ENCODE data around the gene ALLC. TPM values are rescaled to one million over a fixed set of nuclear protein-coding genes. Genes with fewer than 3 reads are reported as not detected.

The ALLC gene
- total RNA-seq, 2 experiments from 2014 or later, result not detected

- H3K36me3 Mint-ChIP-seq (ENCODE audit: low read depth), result no peaks in the 10 kb centered on the region
- no peak for TF ChIP-seq CTCF (IDR thresholded peaks at IDR 0.05)
- no peak for DNase-seq
- H3K4me1 Mint-ChIP-seq (ENCODE audit: low read depth), result peaks cover 13% of the 10 kb centered on the region
- ATAC-seq, result no peak
- CTCF ChIA-PET, result interaction anchor here (3.7 kb wide), 1 partner anchor 229 kb away, joined by 27 read pairs; no protein-coding TSS in a partner anchor
- no peak overlapping the region for H3K4me3 Mint-ChIP-seq
- intact Hi-C loops (cut with micrococcal nuclease), result loop anchor here (5.0 to 10.0 kb wide), 2 partner anchors 77 to 229 kb away; partner anchors contain the start of gene RPS7
- H3K9me3 Mint-ChIP-seq, result no peaks in the 10 kb centered on the region
- H3K27ac Mint-ChIP-seq, result no peak overlapping the region
- H3K27me3 Mint-ChIP-seq, result no peaks in the 10 kb centered on the region
- POLR2A ChIA-PET, result no interaction called here
These were observed 4.0 kb upstream of the ALLC start for GRCh38 chr2:3654011-3654410.

GRCh38 chr2:3654531-3655225 is 3.3 kb upstream of the ALLC start:
- no peak overlapping the region for H3K27ac Mint-ChIP-seq

GRCh38 chr2:3655871-3656761 is 1.9 kb upstream of the ALLC start:
- intact Hi-C loops (cut with micrococcal nuclease), result loop anchor here (10.0 kb wide), 1 partner anchor 231 kb away; no protein-coding TSS in a partner anchor
- no peaks in the 10 kb centered on the region for H3K27me3 Mint-ChIP-seq
- ChIA-PET CTCF (no interaction called here), POLR2A (interaction anchor here (0.7 kb wide), 1 partner anchor 49 kb away, joined by 3 read pairs; no protein-coding TSS in a partner anchor)
- no peaks in the 10 kb centered on the region for H3K36me3 Mint-ChIP-seq (ENCODE audit: low read depth)
- no peak overlapping the region for H3K4me3 Mint-ChIP-seq
- no peak for ATAC-seq
- H3K4me1 Mint-ChIP-seq (ENCODE audit: low read depth), result peaks cover 12% of the 10 kb centered on the region
- no peaks in the 10 kb centered on the region for H3K9me3 Mint-ChIP-seq
- DNase-seq, result no peak
- no peak overlapping the region for H3K27ac Mint-ChIP-seq
- TF ChIP-seq CTCF (IDR thresholded peaks at IDR 0.05), result no peak

More at GRCh38 chr2:3654531-3655225, 3.3 kb upstream of the ALLC start:
- no peaks in the 10 kb centered on the region for H3K27me3 Mint-ChIP-seq
- no peaks in the 10 kb centered on the region for H3K9me3 Mint-ChIP-seq
- DNase-seq (no peak), ATAC-seq (no peak)
- H3K4me3 Mint-ChIP-seq, result no peak overlapping the region
- ChIA-PET POLR2A (no interaction called here), CTCF (interaction anchor here (1.1 kb wide), 1 partner anchor 137 kb away, joined by 3 read pairs; no protein-coding TSS in a partner anchor)
- intact Hi-C loops (cut with micrococcal nuclease), result loop anchor here (5.0 to 10.0 kb wide), 2 partner anchors 77 to 230 kb away; partner anchors contain the start of gene RPS7
- H3K4me1 Mint-ChIP-seq (ENCODE audit: low read depth), result peaks cover 13% of the 10 kb centered on the region
- H3K36me3 Mint-ChIP-seq (ENCODE audit: low read depth), result no peaks in the 10 kb centered on the region
- TF ChIP-seq CTCF (IDR thresholded peaks at IDR 0.05), result no peak

GRCh38 chr2:3656762-3657721 is 958 bp upstream of the ALLC start:
- intact Hi-C loops (cut with micrococcal nuclease), result loop anchor here (10.0 kb wide), 1 partner anchor 232 kb away; no protein-coding TSS in a partner anchor
- H3K36me3 Mint-ChIP-seq (ENCODE audit: low read depth), result no peaks in the 10 kb centered on the region
- no peak overlapping the region for H3K27ac Mint-ChIP-seq
- POLR2A ChIA-PET, result no interaction called here
- H3K9me3 Mint-ChIP-seq, result no peaks in the 10 kb centered on the region
- peaks cover 7% of the 10 kb centered on the region for H3K4me1 Mint-ChIP-seq (ENCODE audit: low read depth)
- no peak for TF ChIP-seq CTCF (IDR thresholded peaks at IDR 0.05)
- no peak overlapping the region for H3K4me3 Mint-ChIP-seq
- DNase-seq (no peak), ATAC-seq (no peak)
- CTCF ChIA-PET, result no interaction called here
- no peaks in the 10 kb centered on the region for H3K27me3 Mint-ChIP-seq
